Activated T-cell treated with anti-CD3 and anti-CD28 coated beads, Interleukin-2, amount 50 U/mL, for 48 hours (primary cell): ENCODE data around the gene RFX7.

Experiments used
- DNase-seq, 2 experiments: peaks; one replicate each; pipeline ENCODE4 v3.0.0-alpha.2; 2020

The RFX7 gene

DNA sequence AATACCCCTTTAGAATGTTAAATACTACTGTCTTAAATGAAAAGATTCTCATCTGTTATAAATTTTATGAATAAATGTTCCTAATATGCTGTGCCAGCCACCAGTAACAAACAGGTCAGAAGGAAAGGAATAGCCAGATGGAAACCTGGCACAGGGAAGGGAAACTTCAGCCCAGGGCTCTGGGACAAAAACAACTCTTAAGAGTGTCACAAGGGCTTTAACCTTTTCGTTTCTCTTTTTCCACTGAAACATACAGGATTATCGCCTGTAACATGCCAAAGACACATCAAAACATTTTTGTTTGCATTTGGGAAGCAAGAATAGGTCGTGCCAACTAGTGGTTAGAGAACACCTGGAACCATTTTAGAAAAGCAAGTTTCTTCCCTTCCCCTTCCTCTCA, 141.2 kb downstream of the RFX7 start:
- DNase-seq, result no peak

GRCh38 chr15:56099311-56099710, 144.4 kb downstream of the RFX7 start:
- DNase-seq, result no peak

DNA sequence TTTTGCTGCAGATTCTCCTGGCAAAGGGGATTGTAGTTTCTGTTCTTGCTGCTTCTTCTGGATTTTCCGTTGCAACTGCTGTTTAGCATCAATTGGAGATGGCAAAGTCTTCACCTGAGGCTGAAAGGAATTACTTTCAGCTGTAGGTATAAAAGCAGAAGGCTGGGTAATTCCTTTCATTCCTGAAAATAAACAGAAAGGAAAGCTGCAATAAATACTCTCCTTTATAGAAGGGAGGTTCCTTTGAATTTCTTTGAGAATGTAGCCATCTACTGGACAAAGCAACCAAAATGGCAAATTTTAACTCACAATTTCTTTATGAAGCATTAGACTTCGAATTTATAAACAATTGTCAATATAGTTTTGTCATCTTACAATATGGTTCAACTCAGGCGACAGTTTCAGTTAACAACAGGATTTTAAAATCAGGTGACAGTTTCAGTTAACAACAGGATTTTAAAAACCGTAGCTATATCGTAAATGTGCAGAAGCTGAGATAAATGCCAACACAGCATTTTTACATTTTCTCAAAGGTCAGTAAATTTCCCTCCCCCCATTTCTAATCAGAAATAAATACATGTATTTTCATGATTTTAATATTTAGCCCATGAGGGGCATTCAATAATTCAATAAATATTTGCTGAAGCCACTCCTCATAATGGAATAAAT, 145.3 kb downstream of the RFX7 start:
- no peak for DNase-seq

- DNase-seq, result no peak
These were observed 148.3 kb downstream of the RFX7 start for GRCh38 chr15:56095406-56095805.

DNA sequence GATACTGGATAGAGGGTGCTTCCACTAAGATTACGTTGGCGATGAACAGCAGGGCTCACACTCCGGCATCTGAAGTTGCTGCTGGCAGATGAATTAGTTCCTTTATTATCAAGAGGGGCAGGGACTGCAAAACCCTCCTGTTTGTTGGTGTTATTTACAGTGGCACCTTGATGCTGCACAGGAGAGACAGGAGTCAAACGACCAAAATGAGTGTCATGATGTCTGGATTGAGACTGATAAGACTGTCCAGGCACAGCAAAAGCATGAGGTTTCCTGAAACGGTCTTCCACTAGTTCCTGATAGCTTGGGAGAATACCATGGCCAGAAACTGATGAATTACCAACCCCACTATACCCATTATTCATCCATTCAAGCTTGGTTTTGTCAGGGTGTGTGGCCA, 149.5 kb downstream of the RFX7 start:
- no peak for DNase-seq

DNA sequence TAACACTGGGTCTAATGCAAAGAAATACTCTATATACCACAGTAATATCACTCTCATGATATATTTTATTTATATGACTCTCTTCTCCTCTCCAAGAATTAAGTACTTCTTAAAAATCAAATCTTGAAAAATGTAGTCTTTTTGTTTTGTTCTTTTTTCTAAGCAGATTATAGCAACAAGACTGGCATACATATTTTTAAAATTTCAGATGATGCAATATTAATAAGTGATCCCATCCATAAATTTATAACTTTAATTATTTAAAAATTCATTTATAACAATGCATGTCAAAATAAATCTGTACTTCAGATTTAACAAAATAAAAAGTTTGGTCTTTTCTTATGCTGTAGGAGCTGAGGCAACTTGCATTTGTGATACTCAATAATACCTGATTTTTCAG, 155.3 kb downstream of the RFX7 start:
- DNase-seq, result no peak

GRCh38 chr15:56086566-56086965, 157.1 kb downstream of the RFX7 start:
- no peak for DNase-seq

DNA sequence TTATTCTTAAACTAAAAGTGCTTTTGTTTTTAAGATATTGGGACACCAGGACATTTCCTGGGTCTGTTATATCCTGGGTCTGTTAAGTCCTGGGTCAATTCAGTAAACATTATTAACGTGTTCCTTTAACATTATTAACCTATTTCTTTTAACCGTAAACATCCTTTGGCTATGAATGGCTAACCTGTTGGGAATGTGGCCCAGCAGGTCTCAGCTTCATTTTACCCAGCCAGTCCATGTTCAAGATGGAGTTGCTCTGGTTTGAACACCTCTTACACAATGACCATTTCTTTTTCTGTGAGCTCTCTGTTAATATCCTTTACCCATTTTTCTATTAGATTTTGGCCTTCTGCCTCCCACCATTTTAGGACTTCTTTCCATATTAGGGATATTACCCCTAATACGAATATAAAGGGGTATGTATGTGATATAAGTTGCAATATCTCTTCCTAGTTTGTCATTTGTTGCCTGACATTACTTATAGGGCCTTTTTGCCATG, 161.4 kb downstream of the RFX7 start:
- no peak for DNase-seq

GRCh38 chr15:56077081-56077480, 166.6 kb downstream of the RFX7 start:
- DNase-seq, result no peak

GRCh38 chr15:56076640-56077039, 167.0 kb downstream of the RFX7 start:
- DNase-seq, result no peak

DNA sequence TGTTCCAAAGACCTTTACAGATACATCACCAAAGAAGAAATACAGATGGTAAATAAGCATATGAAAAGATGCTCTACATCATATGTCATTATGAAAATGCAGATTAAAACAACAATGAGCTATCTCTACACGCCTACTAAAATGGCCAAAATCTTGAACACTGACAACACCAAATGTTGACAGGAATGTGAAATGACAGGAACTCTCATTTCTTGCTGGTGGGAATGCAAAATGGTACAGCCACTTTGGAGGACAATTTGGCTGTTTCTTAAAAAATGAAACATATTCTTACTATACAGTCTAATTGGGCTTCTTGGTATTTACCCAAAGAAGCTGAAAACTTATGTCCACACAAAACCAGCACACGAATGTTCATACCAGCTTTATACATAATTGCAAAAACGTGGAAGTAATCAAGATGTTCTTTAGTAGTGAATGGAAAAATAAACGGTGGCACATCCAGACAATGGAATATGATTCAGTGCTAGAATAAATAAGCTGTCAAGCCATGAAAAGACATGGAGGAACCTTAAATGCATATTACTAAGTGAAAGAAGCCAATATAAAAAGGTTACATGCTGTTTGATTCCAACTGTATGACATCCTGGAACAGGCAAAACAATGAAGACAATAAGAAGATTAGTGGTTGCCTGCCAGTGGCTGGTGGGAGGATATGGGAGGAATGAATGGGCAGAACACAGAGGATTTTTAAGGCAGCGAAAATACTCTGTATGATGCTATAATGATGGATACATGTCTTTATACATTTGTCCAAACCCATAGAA, 169.0 kb downstream of the RFX7 start:
- DNase-seq, result no peak

- DNase-seq, result no peak
These were observed 179.5 kb downstream of the RFX7 start for GRCh38 chr15:56064152-56064551.

- no peak for DNase-seq
These were observed 184.0 kb downstream of the RFX7 start for GRCh38 chr15:56059716-56060115.

- no peak for DNase-seq
These were observed 184.7 kb downstream of the RFX7 start for GRCh38 chr15:56058986-56059385.

GRCh38 chr15:56056626-56057025, 187.1 kb downstream of the RFX7 start:
- DNase-seq, result no peak

DNA sequence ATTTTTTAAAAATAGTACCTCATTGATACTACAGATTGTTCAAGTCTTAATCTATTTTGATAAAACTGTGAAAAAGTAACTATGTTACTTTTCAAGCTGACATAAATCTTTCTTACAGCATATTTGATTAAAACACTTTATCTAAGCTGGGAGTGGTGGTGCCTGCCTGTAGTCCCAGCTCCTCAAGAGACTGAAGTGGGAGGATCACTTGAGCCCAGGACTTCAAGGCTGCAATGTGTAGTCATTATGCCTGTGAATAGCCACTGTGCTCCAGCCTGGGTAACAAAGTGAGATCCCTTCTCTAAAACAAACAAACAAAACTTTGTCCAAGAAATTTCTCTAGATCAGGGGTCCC, 190.7 kb downstream of the RFX7 start:
- DNase-seq, result no peak

- DNase-seq, result no peak
These were observed 191.2 kb downstream of the RFX7 start for GRCh38 chr15:56052395-56053045.

DNA sequence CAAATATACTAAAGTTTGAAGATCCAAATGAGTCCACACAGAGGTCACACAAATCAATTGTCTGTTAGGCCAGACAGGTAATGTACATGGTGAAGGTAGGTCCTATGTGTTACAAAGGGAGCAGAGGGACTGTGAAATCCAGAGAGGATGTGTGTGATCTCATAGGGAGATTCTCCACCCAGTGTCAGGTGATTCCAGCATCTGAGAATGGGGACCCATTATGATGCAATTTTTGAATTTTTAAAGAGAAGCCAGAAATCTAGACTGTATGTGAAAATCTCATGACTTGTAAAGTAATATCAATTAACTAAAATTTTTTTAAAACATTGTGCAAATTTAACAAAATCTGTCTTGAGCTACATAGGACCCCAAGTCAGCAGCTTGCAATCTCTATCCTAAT, 192.0 kb downstream of the RFX7 start:
- no peak for DNase-seq

- DNase-seq, result no peak
These were observed 194.1 kb downstream of the RFX7 start for GRCh38 chr15:56049577-56049976.

GRCh38 chr15:56047354-56047753, 196.3 kb downstream of the RFX7 start:
- DNase-seq, result no peak

DNA sequence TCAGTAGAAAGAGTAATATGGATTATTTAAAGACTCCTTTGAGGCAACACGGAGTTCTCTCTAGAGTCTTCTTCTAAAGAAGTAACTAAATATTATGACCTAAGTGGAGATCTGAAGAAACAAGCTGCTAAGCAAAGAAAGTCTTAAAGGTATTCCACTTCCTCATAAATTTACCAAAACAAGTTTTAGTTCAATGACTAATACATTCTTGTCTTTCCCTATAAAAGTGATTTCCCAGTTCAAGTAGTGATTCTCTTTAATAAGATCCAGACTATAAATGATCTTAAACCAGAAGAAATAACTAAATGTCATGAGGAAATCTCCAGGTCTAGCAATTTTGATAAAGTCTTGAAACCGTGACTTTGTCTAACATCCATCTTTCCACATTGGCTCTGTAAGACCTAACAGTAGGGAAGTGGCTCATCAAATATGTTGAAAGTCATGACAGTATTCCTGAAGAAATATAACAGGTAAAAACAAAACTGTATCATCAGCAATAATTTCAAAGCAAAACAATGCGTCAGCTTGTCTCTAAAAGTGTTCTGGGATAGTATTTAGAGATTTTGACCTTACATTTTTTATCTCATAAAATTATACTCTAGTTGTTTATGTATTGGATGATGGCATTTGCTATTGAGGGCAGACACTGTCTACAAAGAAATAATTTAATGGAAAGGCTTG, 198.5 kb downstream of the RFX7 start:
- no peak for DNase-seq

- peak in 1 of 2 experiments; percentile 32 for DNase-seq
These were observed 200.4 kb downstream of the RFX7 start for GRCh38 chr15:56042982-56043980.
